CD8-positive, alpha-beta memory T cell (primary cell): Measurements from ENCODE around the gene GDI1. TPM values are rescaled to one million over a fixed set of nuclear protein-coding genes. Genes with fewer than 3 reads are reported as not detected.

Experiments used
- CTCF ChIA-PET: fragments of 350-600 bp; sonication (Branson Sonifier 250); formaldehyde crosslinking; loops from one replicate; lab custom pipeline; 2021; ENCODE audit warnings: antibody characterized with exemption; lab: Charles Lee
- POLR2A ChIA-PET: fragments of 350-600 bp; sonication (Branson Sonifier 250); formaldehyde crosslinking; loops from one replicate; lab custom pipeline; 2021; ENCODE audit warnings: antibody characterized with exemption; lab: Charles Lee
- DNase-seq, 5 donors: peaks; one replicate each; pipeline versions ENCODE4 v3.0.0 to v3.0.0-alpha.2; 2020 to 2022; ENCODE audit warnings: mixed read lengths in 1 of 5
- H3K27ac ChIP-seq: one replicate; pipeline ENCODE4 v1.7.0; 2013; ENCODE audit warnings: low read depth, mild to moderate bottlenecking, low read length, moderate library complexity
- H3K27me3 ChIP-seq: 2 replicates; pipeline ENCODE4 v1.7.0; 2013; ENCODE audit warnings: low read length, mild to moderate bottlenecking; ENCODE audit not compliant: insufficient read depth, poor library complexity, severe bottlenecking
- H3K36me3 ChIP-seq: 2 replicates; pipeline ENCODE4 v1.7.0; 2013; ENCODE audit warnings: mild to moderate bottlenecking, low read length, moderate library complexity; ENCODE audit not compliant: insufficient read depth
- H3K4me1 ChIP-seq: 2 replicates; pipeline ENCODE4 v1.7.0; 2013; ENCODE audit warnings: mild to moderate bottlenecking, low read length, moderate library complexity; ENCODE audit not compliant: insufficient read depth
- H3K4me3 ChIP-seq: 2 replicates; pipeline ENCODE4 v1.7.0; 2013; ENCODE audit warnings: mild to moderate bottlenecking, low read length
- H3K9me3 ChIP-seq: 2 replicates; pipeline ENCODE4 v1.7.0; 2013; ENCODE audit warnings: mild to moderate bottlenecking, low read length
- H3K27ac Mint-ChIP-seq, 8 donors: one replicate each; pipeline ENCODE4 v1.8.0; 2020 to 2021; ENCODE audit warnings: mixed read lengths in 8 of 8, mild to moderate bottlenecking in 6 of 8, inconsistent platforms in 3 of 8, moderate library complexity in 3 of 8
- H3K27me3 Mint-ChIP-seq, 2 donors: one replicate each; pipeline ENCODE4 v1.8.0; 2020 to 2021; ENCODE audit warnings: mixed read lengths in 2 of 2, mild to moderate bottlenecking in 1 of 2, moderate library complexity in 1 of 2
- H3K36me3 Mint-ChIP-seq, 3 donors: one replicate each; pipeline ENCODE4 v1.8.0; 2020 to 2021; ENCODE audit warnings: mixed read lengths in 3 of 3, inconsistent platforms in 1 of 3, mild to moderate bottlenecking in 1 of 3
- H3K4me1 Mint-ChIP-seq, 3 donors: one replicate each; pipeline ENCODE4 v1.8.0; 2020 to 2021; ENCODE audit warnings: mixed read lengths in 3 of 3, inconsistent platforms in 1 of 3, mild to moderate bottlenecking in 1 of 3
- H3K4me3 Mint-ChIP-seq, 7 donors: one replicate each; pipeline ENCODE4 v1.8.0; 2020 to 2021; ENCODE audit warnings: mixed read lengths in 7 of 7, mild to moderate bottlenecking in 6 of 7, moderate library complexity in 4 of 7, inconsistent platforms in 2 of 7
- H3K9me3 Mint-ChIP-seq, 5 donors: one replicate each; pipeline ENCODE4 v1.8.0; 2020 to 2022; ENCODE audit warnings: mixed read lengths in 5 of 5, mild to moderate bottlenecking in 3 of 5, moderate library complexity in 2 of 5, inconsistent platforms in 1 of 5
- polyA plus RNA-seq: library from polyadenylated mRNA; unstranded; fragments of 300-500 nt; fragmentation: Illumina TruSeq; gene quantifications from one replicate; pipeline ENCODE4 v1.2.3, GENCODE V29; 2021
- total RNA-seq, 2 experiments: library from RNA; stranded (reverse); gene quantifications; one replicate each; pipeline ENCODE4 v1.2.3, GENCODE V29; 2021

The GDI1 gene
- total and polyA plus RNA-seq, 3 experiments from 2014 or later, result 49.1 to 113 (median 107) TPM

- Histone ChIP-seq H3K27ac (no peak overlapping the region), H3K27me3 (no peaks in the 10 kb centered on the region), H3K36me3 (peaks cover 22% of the 10 kb centered on the region), H3K4me1 (peaks cover 14% of the 10 kb centered on the region), H3K9me3 (no peaks in the 10 kb centered on the region), H3K4me3 (no peak overlapping the region)
- Mint-ChIP-seq H3K4me1 (peaks cover 17 to 31% (median 21%) of the 10 kb centered on the region in 3 donors), H3K4me3 (peak overlapping the region in 1 of 7 donors; percentile 19), H3K9me3 (no peaks in the 10 kb centered on the region), H3K27me3 (peaks cover 0 to 25% of the 10 kb centered on the region in 2 donors), H3K36me3 (peaks cover 11 to 44% (median 11%) of the 10 kb centered on the region in 3 donors), H3K27ac (peak overlapping the region in 5 of 8 donors; percentile 12 to 92 (median 60))
- POLR2A ChIA-PET, result no interaction called here
- DNase-seq, result no peak
- CTCF ChIA-PET, result no interaction called here
These were observed 34.9 kb upstream of the GDI1 start for GRCh38 chrX:154401918-154402621.

DNA sequence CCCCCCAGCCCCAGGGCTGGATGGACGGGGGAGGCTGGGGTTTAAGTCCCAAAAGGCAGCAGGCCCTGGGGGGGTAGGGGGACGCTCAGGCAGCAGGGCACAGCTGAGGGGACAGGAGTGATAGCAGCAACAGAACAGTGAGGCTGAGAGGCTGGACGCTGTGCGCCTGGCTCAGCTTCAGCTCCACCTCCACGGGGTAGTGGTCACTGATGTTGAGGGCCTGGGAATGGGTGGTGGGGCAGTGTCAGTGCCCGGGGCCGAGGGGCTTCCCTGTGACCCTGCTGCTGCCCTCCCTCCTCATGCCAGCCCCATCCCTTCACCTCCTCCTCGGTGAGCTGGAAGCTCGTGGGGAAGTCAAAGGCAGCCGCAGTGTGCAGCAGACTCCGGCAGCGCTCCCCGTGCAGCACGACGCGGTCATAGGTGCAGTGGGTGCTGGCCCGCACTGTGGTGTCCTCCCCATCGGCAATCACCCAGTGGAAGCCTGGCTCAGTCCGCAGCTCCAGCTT, 34.3 kb upstream of the GDI1 start:
- Mint-ChIP-seq H3K27ac (peak overlapping the region in 4 of 8 donors; percentile 28 to 91 (median 76)), H3K4me1 (peaks cover 16 to 30% (median 21%) of the 10 kb centered on the region in 3 donors), H3K27me3 (peaks cover 0 to 25% of the 10 kb centered on the region in 2 donors), H3K9me3 (no peaks in the 10 kb centered on the region), H3K4me3 (no peak overlapping the region), H3K36me3 (peaks cover 11 to 44% (median 11%) of the 10 kb centered on the region in 3 donors)
- H3K4me3 ChIP-seq, result no peak overlapping the region
- H3K9me3 ChIP-seq, result no peaks in the 10 kb centered on the region
- ChIA-PET CTCF (no interaction called here), POLR2A (no interaction called here)
- H3K4me1 ChIP-seq, result peaks cover 14% of the 10 kb centered on the region
- H3K27me3 ChIP-seq, result no peaks in the 10 kb centered on the region
- no peak overlapping the region for H3K27ac ChIP-seq
- H3K36me3 ChIP-seq, result peaks cover 22% of the 10 kb centered on the region
- no peak for DNase-seq

- Mint-ChIP-seq H3K27me3 (peaks cover 0 to 23% of the 10 kb centered on the region in 2 donors), H3K36me3 (peaks cover 11 to 41% (median 11%) of the 10 kb centered on the region in 3 donors), H3K4me1 (peaks cover 16 to 27% (median 19%) of the 10 kb centered on the region in 3 donors), H3K4me3 (peak overlapping the region in 1 of 7 donors; percentile 45), H3K9me3 (no peaks in the 10 kb centered on the region), H3K27ac (peak overlapping the region in 2 of 8 donors; percentile 79 to 91)
- ChIA-PET POLR2A (interaction anchor here (0.6 kb wide), 1 partner anchor 140 kb away, joined by 4 read pairs; no protein-coding TSS in a partner anchor), CTCF (no interaction called here)
- DNase-seq, result no peak
- no peak overlapping the region for H3K4me3 ChIP-seq
- peaks cover 22% of the 10 kb centered on the region for H3K36me3 ChIP-seq
- peaks cover 14% of the 10 kb centered on the region for H3K4me1 ChIP-seq
- H3K27ac ChIP-seq, result no peak overlapping the region
- H3K9me3 ChIP-seq, result no peaks in the 10 kb centered on the region
- H3K27me3 ChIP-seq, result no peaks in the 10 kb centered on the region
These were observed 33.8 kb upstream of the GDI1 start for GRCh38 chrX:154403192-154403591.

- Mint-ChIP-seq H3K27ac (peak overlapping the region in 2 of 8 donors; percentile 49 to 79), H3K4me1 (peaks cover 11 to 30% (median 16%) of the 10 kb centered on the region in 3 donors), H3K9me3 (no peaks in the 10 kb centered on the region), H3K4me3 (peak overlapping the region in 1 of 7 donors; percentile 45), H3K36me3 (peaks cover 8 to 34% (median 8%) of the 10 kb centered on the region in 3 donors), H3K27me3 (peaks cover 0 to 21% of the 10 kb centered on the region in 2 donors)
- no peak overlapping the region for H3K27ac ChIP-seq
- H3K36me3 ChIP-seq, result peaks cover 22% of the 10 kb centered on the region
- H3K9me3 ChIP-seq, result no peaks in the 10 kb centered on the region
- no peak for DNase-seq
- no peak overlapping the region for H3K4me3 ChIP-seq
- H3K4me1 ChIP-seq, result peaks cover 14% of the 10 kb centered on the region
- POLR2A ChIA-PET, result interaction anchor here (0.6 kb wide), 2 partner anchors 26 to 139 kb away, joined by 4 to 9 read pairs; no protein-coding TSS in a partner anchor
- no peaks in the 10 kb centered on the region for H3K27me3 ChIP-seq
- CTCF ChIA-PET, result no interaction called here
These were observed 33.1 kb upstream of the GDI1 start for GRCh38 chrX:154403858-154404257.

DNA sequence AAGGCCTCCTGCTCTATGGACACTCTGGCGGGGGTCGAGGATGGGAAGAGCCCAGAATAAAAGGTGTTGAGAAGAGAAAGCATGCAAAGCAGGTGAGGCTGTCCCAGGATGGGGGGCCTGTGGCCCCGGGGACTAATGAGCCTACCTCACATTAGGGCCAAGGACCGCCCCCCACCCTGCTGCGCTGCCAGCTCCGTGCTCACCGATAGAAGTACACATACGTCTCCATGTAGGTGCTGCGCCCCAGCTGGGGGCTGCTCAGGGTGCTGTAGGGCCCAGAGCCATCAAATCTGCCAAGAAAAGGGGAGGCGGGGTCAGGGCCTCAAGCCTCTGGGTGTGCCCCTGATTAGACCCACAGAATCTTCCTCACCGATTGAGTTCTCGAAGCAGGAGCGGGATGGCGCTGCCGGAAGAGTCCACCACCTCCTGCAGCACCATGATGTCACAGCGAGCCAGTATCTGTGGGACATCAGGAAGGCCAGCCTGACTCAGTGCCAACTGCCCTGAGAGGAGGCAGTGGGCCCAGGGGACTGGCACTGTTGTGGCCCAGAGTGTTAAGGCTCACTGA, 32.2 kb upstream of the GDI1 start:
- Mint-ChIP-seq H3K4me1 (peaks cover 2 to 24% (median 8%) of the 10 kb centered on the region in 3 donors), H3K36me3 (peaks cover 1 to 25% (median 2%) of the 10 kb centered on the region in 3 donors), H3K9me3 (no peaks in the 10 kb centered on the region), H3K27ac (no peak overlapping the region), H3K4me3 (no peak overlapping the region), H3K27me3 (peaks cover 0 to 15% of the 10 kb centered on the region in 2 donors)
- no peak overlapping the region for H3K27ac ChIP-seq
- ChIA-PET POLR2A (no interaction called here), CTCF (no interaction called here)
- no peak for DNase-seq
- H3K9me3 ChIP-seq, result no peaks in the 10 kb centered on the region
- no peaks in the 10 kb centered on the region for H3K27me3 ChIP-seq
- no peak overlapping the region for H3K4me3 ChIP-seq
- peaks cover 6% of the 10 kb centered on the region for H3K4me1 ChIP-seq
- H3K36me3 ChIP-seq, result peaks cover 15% of the 10 kb centered on the region

DNA sequence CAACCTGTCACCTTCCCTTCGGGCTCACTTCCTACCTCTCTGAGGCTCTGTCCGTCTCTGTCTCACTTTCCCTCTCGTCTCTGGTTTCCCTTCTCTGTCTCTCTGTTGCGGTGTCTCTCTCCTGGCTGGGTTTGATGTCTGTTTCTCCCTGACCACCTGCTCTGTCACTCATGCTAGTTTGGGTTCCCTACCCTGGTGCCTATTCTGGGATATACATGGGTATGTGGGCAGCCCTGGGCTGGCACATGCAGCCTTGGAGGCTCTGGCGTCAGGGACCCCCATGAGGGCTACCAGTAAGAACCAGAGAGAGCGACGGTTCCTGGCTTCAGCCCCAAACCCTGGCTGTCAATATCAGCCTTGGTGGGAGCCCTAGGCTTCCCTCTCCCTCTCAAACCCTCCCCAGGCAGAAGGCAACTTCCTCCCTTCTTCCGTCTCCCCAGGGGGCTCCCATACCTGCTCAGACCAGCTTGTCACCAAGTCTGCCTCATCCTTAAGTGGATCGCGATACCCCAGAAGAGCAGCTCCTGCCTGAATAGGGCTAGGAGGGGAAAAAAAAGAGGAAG, 28.2 kb upstream of the GDI1 start:
- Mint-ChIP-seq H3K27ac (peak overlapping the region in 4 of 8 donors; percentile 23 to 88 (median 72)), H3K27me3 (peaks cover 0 to 7% of the 10 kb centered on the region in 2 donors), H3K4me3 (peak overlapping the region in 6 of 7 donors; percentile 12 to 71 (median 43)), H3K9me3 (no peaks in the 10 kb centered on the region), H3K4me1 (peaks cover 7 to 23% (median 10%) of the 10 kb centered on the region in 3 donors), H3K36me3 (peaks cover 0 to 5% (median under 1%) of the 10 kb centered on the region in 3 donors)
- ChIA-PET POLR2A (interaction anchor here (2.1 kb wide), 1 partner anchor 9 kb away, joined by 12 read pairs; the partner anchor contains the start of gene RPL10), CTCF (no interaction called here)
- Histone ChIP-seq H3K36me3 (no peaks in the 10 kb centered on the region), H3K4me3 (no peak overlapping the region), H3K9me3 (no peaks in the 10 kb centered on the region), H3K4me1 (peaks cover 9% of the 10 kb centered on the region), H3K27ac (peak overlapping the region; percentile 24), H3K27me3 (no peaks in the 10 kb centered on the region)
- no peak for DNase-seq

GRCh38 chrX:154409222-154409871, 27.6 kb upstream of the GDI1 start, which contains the start of gene DNASE1L1:
Gene DNASE1L1 (minus strand): TSS chrX:154409254. CDS start chrX:154405568, 3,686 bp downstream.
- Mint-ChIP-seq H3K4me1 (peaks cover 7 to 23% (median 10%) of the 10 kb centered on the region in 3 donors), H3K4me3 (peak within 1 kb of the TSS; percentile 27 to 71 (median 48)), H3K27me3 (peaks cover 0 to 9% of the 10 kb centered on the region in 2 donors), H3K36me3 (peaks cover 0 to 5% (median 2%) of the 10 kb centered on the region in 3 donors), H3K27ac (peak within 1 kb of the TSS in 6 of 8 donors; percentile 23 to 88 (median 48)), H3K9me3 (no peaks in the 10 kb centered on the region)
- Histone ChIP-seq H3K27ac (peak within 1 kb of the TSS; percentile 51), H3K27me3 (no peaks in the 10 kb centered on the region), H3K36me3 (no peaks in the 10 kb centered on the region), H3K4me3 (no peak within 1 kb of the TSS), H3K4me1 (peaks cover 9% of the 10 kb centered on the region), H3K9me3 (no peaks in the 10 kb centered on the region)
- CTCF ChIA-PET, result interaction anchor here (1.3 to 1.6 kb wide), 2 partner anchors 9 to 133 kb away, joined by 3 to 4 read pairs; no protein-coding TSS in a partner anchor
- DNase-seq, result peak in 1 of 5 donors; percentile 18
- POLR2A ChIA-PET, result interaction anchor here (2.1 kb wide), 1 partner anchor 10 kb away, joined by 12 read pairs; the partner anchor contains the start of gene RPL10
